22Rv1 (cell line): ENCODE data around the gene ANKRD33.

Source experiments
- H3K27ac ChIP-seq: fragments of 450-650 bp; 2 replicates; pipeline ENCODE4 v1.5.1; 2017
- CTCF ChIP-seq: fragments of 450-650 bp; IDR thresholded peaks from 2 replicates; pipeline ENCODE4 v1.5.1; 2017; ENCODE audit warnings: mild to moderate bottlenecking
- ZFX ChIP-seq: fragments of 450-650 bp; IDR thresholded peaks from 2 replicates; pipeline ENCODE4 v1.6.1; 2017; ENCODE audit warnings: antibody characterized with exemption, borderline replicate concordance

The ANKRD33 gene

GRCh38 chr12:51911307-51911706 is 23.4 kb downstream of the ANKRD33 start:
- TF ChIP-seq CTCF: no peak
- TF ChIP-seq ZFX: no peak
- no peak overlapping the region for H3K27ac ChIP-seq

GRCh38 chr12:51911788-51912711 is 24.1 kb downstream of the ANKRD33 start:
- H3K27ac ChIP-seq: no peak overlapping the region
- TF ChIP-seq CTCF (no peak), ZFX (no peak)

- peak; percentile 28 for TF ChIP-seq CTCF
- TF ChIP-seq ZFX: no peak
- H3K27ac ChIP-seq: no peak overlapping the region
Measured at GRCh38 chr12:51913071-51914033, 25.4 kb downstream of the ANKRD33 start.

- TF ChIP-seq ZFX: no peak
- TF ChIP-seq CTCF: no peak
- no peak overlapping the region for H3K27ac ChIP-seq
Measured at GRCh38 chr12:51914034-51914923, 26.4 kb downstream of the ANKRD33 start.

- TF ChIP-seq ZFX (no peak), CTCF (no peak)
- no peak overlapping the region for H3K27ac ChIP-seq
Measured at GRCh38 chr12:51915003-51915625, 27.2 kb downstream of the ANKRD33 start.

- TF ChIP-seq ZFX (no peak), CTCF (no peak)
- H3K27ac ChIP-seq: no peak overlapping the region
Measured at GRCh38 chr12:51915951-51916350, 28.0 kb downstream of the ANKRD33 start.
